ENCODE measurements around the gene NDUFAF2. TPM values are rescaled to one million over a fixed set of nuclear protein-coding genes. Genes with fewer than 3 reads are reported as not detected.
"Not testable (repeated sequence)": the region's sequence is repeated elsewhere in the genome, so short reads cannot be mapped to it uniquely, and the experiment has no call there.

The NDUFAF2 gene
- total RNA-seq, 1 donor from 2014 or later: 46.0 TPM

DNA sequence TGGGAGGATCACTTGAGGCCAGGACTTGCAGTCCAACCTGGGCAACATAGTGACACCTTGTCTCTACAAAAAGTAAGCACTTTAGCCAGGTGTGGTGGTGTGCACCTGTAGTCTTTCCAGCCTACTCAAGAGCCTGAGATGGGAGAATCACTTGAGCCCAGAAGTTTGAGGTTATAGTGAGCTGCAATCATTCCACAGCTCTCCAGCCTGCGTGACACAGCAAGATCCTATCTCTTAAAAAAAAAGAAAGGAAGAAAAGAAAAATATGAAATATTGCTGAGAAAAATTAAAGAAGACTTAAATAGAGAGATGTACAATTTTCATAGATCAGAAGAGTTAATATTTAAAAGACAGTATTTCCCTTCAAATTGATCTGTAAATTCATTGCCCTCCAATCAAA, 140.9 kb downstream of the NDUFAF2 start:
- Histone ChIP-seq H3K9ac (ENCODE audit: low read length) (no peak overlapping the region), H4K20me1 (ENCODE audit: insufficient read depth, low read length) (no peaks in the 10 kb centered on the region), H2AFZ (ENCODE audit: low read depth, low read length) (no peak overlapping the region), H3K27me3 (ENCODE audit: insufficient read depth, low read length) (no peaks in the 10 kb centered on the region), H3K4me1 (ENCODE audit: insufficient read depth, low read length) (no peaks in the 10 kb centered on the region), H3K36me3 (ENCODE audit: insufficient read depth, low read length) (no peaks in the 10 kb centered on the region), H3K4me2 (ENCODE audit: low read length) (no peak overlapping the region), H3K79me2 (ENCODE audit: insufficient read depth, low read length) (no peaks in the 10 kb centered on the region), H3K27ac (ENCODE audit: low read depth, low read length) (no peak overlapping the region), H3K9me3 (ENCODE audit: insufficient read depth, low read depth, low read length) (no peaks in the 10 kb centered on the region), H3K4me3 (ENCODE audit: insufficient read depth, low read depth, low read length) (no peak overlapping the region)
- peaks cover 1% of the 10 kb centered on the region for H3K4me1 Mint-ChIP-seq (ENCODE audit: low read depth, unreplicated experiment)
- peaks cover 5% of the 10 kb centered on the region for H3K36me3 Mint-ChIP-seq (ENCODE audit: low read depth, unreplicated experiment)
- H3K4me3 Mint-ChIP-seq (ENCODE audit: unreplicated experiment): no peak overlapping the region
- FAIRE-seq (no peak), DNase-seq (ENCODE audit: low read depth) (no peak)
- H3K9me3 Mint-ChIP-seq (ENCODE audit: unreplicated experiment): no peaks in the 10 kb centered on the region
- TF ChIP-seq, protein P1, sequence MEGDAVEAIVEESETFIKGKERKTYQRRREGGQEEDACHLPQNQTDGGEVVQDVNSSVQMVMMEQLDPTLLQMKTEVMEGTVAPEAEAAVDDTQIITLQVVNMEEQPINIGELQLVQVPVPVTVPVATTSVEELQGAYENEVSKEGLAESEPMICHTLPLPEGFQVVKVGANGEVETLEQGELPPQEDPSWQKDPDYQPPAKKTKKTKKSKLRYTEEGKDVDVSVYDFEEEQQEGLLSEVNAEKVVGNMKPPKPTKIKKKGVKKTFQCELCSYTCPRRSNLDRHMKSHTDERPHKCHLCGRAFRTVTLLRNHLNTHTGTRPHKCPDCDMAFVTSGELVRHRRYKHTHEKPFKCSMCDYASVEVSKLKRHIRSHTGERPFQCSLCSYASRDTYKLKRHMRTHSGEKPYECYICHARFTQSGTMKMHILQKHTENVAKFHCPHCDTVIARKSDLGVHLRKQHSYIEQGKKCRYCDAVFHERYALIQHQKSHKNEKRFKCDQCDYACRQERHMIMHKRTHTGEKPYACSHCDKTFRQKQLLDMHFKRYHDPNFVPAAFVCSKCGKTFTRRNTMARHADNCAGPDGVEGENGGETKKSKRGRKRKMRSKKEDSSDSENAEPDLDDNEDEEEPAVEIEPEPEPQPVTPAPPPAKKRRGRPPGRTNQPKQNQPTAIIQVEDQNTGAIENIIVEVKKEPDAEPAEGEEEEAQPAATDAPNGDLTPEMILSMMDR (IDR thresholded peaks at IDR 0.05; ENCODE audit: insufficient read depth, low read depth, low read length): no peak
- TF ChIP-seq EZH2 (IDR thresholded peaks at IDR 0.05; ENCODE audit: insufficient read depth, low read length): no peak
- H3K27ac Mint-ChIP-seq (ENCODE audit: unreplicated experiment): no peak overlapping the region
- H3K27me3 Mint-ChIP-seq (ENCODE audit: low read depth, unreplicated experiment): no peaks in the 10 kb centered on the region

GRCh38 chr5:61087921-61088320, 142.9 kb downstream of the NDUFAF2 start:
- H2AFZ ChIP-seq (ENCODE audit: low read depth, low read length): no peak overlapping the region
- no peak overlapping the region for H3K4me2 ChIP-seq (ENCODE audit: low read length)
- H3K9me3 Mint-ChIP-seq (ENCODE audit: unreplicated experiment): no peaks in the 10 kb centered on the region

DNA sequence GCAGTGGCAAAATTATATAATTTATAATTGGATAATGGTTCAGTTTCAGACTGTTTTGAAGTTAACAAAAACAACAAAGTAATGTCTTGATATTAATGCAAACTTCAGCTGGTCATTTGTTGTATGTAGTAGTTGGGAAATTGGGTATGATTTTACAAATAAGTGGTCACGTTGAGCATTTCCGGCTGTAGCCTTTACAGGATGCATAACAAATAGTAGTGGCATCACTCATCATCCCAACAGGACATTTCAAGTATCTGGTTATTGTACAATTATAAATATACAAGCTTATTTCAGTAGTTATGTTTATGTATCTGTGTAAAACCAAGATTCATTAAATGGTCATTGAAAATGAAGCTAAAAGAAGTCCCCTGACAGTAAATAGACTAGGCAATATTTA, 144.3 kb downstream of the NDUFAF2 start:
- H3K9ac ChIP-seq (ENCODE audit: low read length): no peak overlapping the region
- H3K4me2 ChIP-seq (ENCODE audit: low read length): no peak overlapping the region
- no peaks in the 10 kb centered on the region for H3K79me2 ChIP-seq (ENCODE audit: insufficient read depth, low read length)
- H3K4me3 ChIP-seq (ENCODE audit: insufficient read depth, low read depth, low read length): no peak overlapping the region
- no peaks in the 10 kb centered on the region for H3K27me3 ChIP-seq (ENCODE audit: insufficient read depth, low read length)
- TF ChIP-seq, protein P1 (IDR thresholded peaks at IDR 0.05; ENCODE audit: insufficient read depth, low read depth, low read length): no peak
- TF ChIP-seq EZH2 (IDR thresholded peaks at IDR 0.05; ENCODE audit: insufficient read depth, low read length): no peak
- DNase-seq (ENCODE audit: low read depth): no peak
- Mint-ChIP-seq H3K9me3 (ENCODE audit: unreplicated experiment) (no peaks in the 10 kb centered on the region), H3K4me1 (ENCODE audit: low read depth, unreplicated experiment) (no peaks in the 10 kb centered on the region), H3K36me3 (ENCODE audit: low read depth, unreplicated experiment) (peaks cover 2% of the 10 kb centered on the region), H3K27ac (ENCODE audit: unreplicated experiment) (no peak overlapping the region), H3K27me3 (ENCODE audit: low read depth, unreplicated experiment) (no peaks in the 10 kb centered on the region), H3K4me3 (ENCODE audit: unreplicated experiment) (no peak overlapping the region)
- FAIRE-seq: no peak
- no peaks in the 10 kb centered on the region for H4K20me1 ChIP-seq (ENCODE audit: insufficient read depth, low read length)
- H3K4me1 ChIP-seq (ENCODE audit: insufficient read depth, low read length): no peaks in the 10 kb centered on the region
- H3K36me3 ChIP-seq (ENCODE audit: insufficient read depth, low read length): no peaks in the 10 kb centered on the region
- no peak overlapping the region for H2AFZ ChIP-seq (ENCODE audit: low read depth, low read length)
- H3K27ac ChIP-seq (ENCODE audit: low read depth, low read length): no peak overlapping the region
- no peaks in the 10 kb centered on the region for H3K9me3 ChIP-seq (ENCODE audit: insufficient read depth, low read depth, low read length)

More at GRCh38 chr5:61087921-61088320, 142.9 kb downstream of the NDUFAF2 start:
- FAIRE-seq: no peak
- no peaks in the 10 kb centered on the region for H3K4me1 ChIP-seq (ENCODE audit: insufficient read depth, low read length)
- H3K79me2 ChIP-seq (ENCODE audit: insufficient read depth, low read length): no peaks in the 10 kb centered on the region
- H3K9ac ChIP-seq (ENCODE audit: low read length): no peak overlapping the region
- TF ChIP-seq, protein P1 (IDR thresholded peaks at IDR 0.05; ENCODE audit: insufficient read depth, low read depth, low read length): no peak
- no peak for TF ChIP-seq EZH2 (IDR thresholded peaks at IDR 0.05; ENCODE audit: insufficient read depth, low read length)
- no peak for DNase-seq (ENCODE audit: low read depth)
- no peaks in the 10 kb centered on the region for H3K27me3 ChIP-seq (ENCODE audit: insufficient read depth, low read length)
- no peaks in the 10 kb centered on the region for H3K27me3 Mint-ChIP-seq (ENCODE audit: low read depth, unreplicated experiment)
- no peak overlapping the region for H3K4me3 ChIP-seq (ENCODE audit: insufficient read depth, low read depth, low read length)
- no peaks in the 10 kb centered on the region for H3K9me3 ChIP-seq (ENCODE audit: insufficient read depth, low read depth, low read length)
- no peak overlapping the region for H3K27ac Mint-ChIP-seq (ENCODE audit: unreplicated experiment)
- no peaks in the 10 kb centered on the region for H4K20me1 ChIP-seq (ENCODE audit: insufficient read depth, low read length)
- no peaks in the 10 kb centered on the region for H3K36me3 ChIP-seq (ENCODE audit: insufficient read depth, low read length)
- no peaks in the 10 kb centered on the region for H3K36me3 Mint-ChIP-seq (ENCODE audit: low read depth, unreplicated experiment)
- peaks cover 1% of the 10 kb centered on the region for H3K4me1 Mint-ChIP-seq (ENCODE audit: low read depth, unreplicated experiment)
- H3K4me3 Mint-ChIP-seq (ENCODE audit: unreplicated experiment): no peak overlapping the region
- no peak overlapping the region for H3K27ac ChIP-seq (ENCODE audit: low read depth, low read length)

DNA sequence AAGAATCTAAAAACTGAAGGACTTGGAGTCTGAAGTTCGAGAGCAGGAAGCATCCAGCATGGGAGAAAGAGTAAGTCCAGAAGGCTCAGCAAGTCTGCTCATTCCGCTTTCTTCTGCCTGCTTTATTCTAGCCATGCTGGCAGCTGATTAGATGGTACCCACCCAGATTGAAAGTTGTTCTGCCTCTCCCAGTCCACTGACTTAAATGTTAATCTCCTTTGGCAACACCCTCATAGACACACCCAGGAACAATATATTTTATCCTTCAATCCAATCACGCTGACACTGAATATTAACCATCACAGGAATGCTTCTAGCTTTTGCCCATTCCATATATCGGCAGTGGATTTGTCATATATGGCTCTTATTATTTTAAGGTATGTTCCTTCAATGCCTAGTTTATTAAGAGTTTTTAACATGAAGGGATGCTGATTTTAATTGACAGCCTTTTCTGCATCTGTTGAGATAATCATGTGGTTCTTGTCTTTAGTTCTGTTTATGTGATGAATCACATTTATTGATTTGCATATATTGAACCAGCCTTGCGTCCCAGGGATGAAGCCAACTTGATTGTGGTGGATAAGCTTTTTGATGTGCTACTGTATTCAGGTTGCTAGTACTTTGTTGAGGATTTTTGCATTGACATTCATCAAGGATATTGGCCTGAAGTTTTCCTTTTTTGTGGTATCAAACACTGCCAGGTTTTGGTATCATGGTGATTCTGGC, 148.2 kb downstream of the NDUFAF2 start:
- H3K9me3 Mint-ChIP-seq (ENCODE audit: unreplicated experiment); H3K4me1 Mint-ChIP-seq (ENCODE audit: low read depth, unreplicated experiment); DNase-seq (ENCODE audit: low read depth); H2AFZ ChIP-seq (ENCODE audit: low read depth, low read length); FAIRE-seq; H3K4me3 ChIP-seq (ENCODE audit: insufficient read depth, low read depth, low read length); H3K9me3 ChIP-seq (ENCODE audit: insufficient read depth, low read depth, low read length); H3K9ac ChIP-seq (ENCODE audit: low read length); H3K27ac Mint-ChIP-seq (ENCODE audit: unreplicated experiment); H3K36me3 ChIP-seq (ENCODE audit: insufficient read depth, low read length); H3K79me2 ChIP-seq (ENCODE audit: insufficient read depth, low read length); H3K36me3 Mint-ChIP-seq (ENCODE audit: low read depth, unreplicated experiment); H3K27me3 Mint-ChIP-seq (ENCODE audit: low read depth, unreplicated experiment); H3K4me3 Mint-ChIP-seq (ENCODE audit: unreplicated experiment); H3K4me1 ChIP-seq (ENCODE audit: insufficient read depth, low read length); H3K4me2 ChIP-seq (ENCODE audit: low read length); H3K27me3 ChIP-seq (ENCODE audit: insufficient read depth, low read length); H3K27ac ChIP-seq (ENCODE audit: low read depth, low read length); H4K20me1 ChIP-seq (ENCODE audit: insufficient read depth, low read length): not testable (repeated sequence)
